Stimulated activated naive CD8-positive, alpha-beta T cell treated with anti-CD3 and anti-CD28 coated beads, Interleukin-15, amount 100 ng/mL, for 72 hours (primary cell): ENCODE results near the gene MAPK8IP3.
A peak's percentile ranks its signal among the peaks of the same experiment; 100 is the strongest.

ENCODE experiments used
- ATAC-seq: fragments of 150-1000 bp; cut with Tn5 transposase; 2 replicates; pipeline ENCODE4 v1.10.0; 2021; ENCODE audit warnings: mild to moderate bottlenecking, moderate library complexity
- DNase-seq, 2 donors: peaks; one replicate each; pipeline ENCODE4 v3.0.0; 2021 to 2022
- H3K27ac Mint-ChIP-seq, 2 donors: one replicate each; pipeline ENCODE4 v1.8.0; 2022; ENCODE audit warnings: mild to moderate bottlenecking in 2 of 2, mixed read lengths in 2 of 2, moderate library complexity in 2 of 2
- H3K27me3 Mint-ChIP-seq: one replicate; pipeline ENCODE4 v1.8.0; 2022; ENCODE audit warnings: mixed read lengths
- H3K4me1 Mint-ChIP-seq: one replicate; pipeline ENCODE4 v1.8.0; 2022; ENCODE audit warnings: mild to moderate bottlenecking, mixed read lengths
- H3K4me3 Mint-ChIP-seq, 2 donors: one replicate each; pipeline ENCODE4 v1.8.0; 2022; ENCODE audit warnings: mild to moderate bottlenecking in 2 of 2, mixed read lengths in 2 of 2, moderate library complexity in 1 of 2
- H3K9me3 Mint-ChIP-seq, 2 donors: one replicate each; pipeline ENCODE4 v1.8.0; 2022; ENCODE audit warnings: mixed read lengths in 2 of 2

The MAPK8IP3 gene

DNA sequence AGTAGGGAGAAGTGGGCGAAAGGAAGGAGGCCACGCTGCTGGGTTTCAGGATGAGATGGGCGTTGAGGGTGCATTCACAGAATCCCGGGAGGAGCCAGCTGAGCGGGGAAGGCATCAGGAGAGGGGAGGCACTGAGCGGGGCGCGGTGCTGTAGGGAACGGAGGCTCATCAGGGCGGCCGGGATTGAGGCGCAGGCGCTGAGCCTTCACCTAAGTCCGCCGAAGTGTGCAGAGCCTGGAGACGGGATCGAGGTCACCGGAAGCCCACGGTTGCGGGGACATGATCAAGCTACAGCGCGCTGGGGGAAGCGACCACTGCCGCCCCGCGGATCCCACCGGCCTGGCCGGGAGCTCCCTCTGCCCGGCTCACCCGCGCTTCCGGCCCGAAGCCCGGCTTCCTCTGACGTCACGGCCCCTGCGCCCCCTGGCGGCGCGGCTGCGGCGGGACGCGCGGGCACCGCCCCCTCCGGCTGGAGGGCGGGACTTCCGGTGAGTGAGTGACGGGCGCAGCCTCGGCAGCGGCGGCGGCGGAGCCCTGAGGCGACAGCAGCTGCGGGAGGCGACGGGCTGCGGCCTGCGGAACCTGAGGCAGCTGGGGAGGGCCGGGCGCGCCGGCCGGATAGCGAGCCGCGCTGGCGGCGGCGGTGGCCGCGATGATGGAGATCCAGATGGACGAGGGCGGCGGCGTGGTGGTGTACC lies at the start of gene MAPK8IP3:
Gene MAPK8IP3 (plus strand): TSS at position 508 of the 698 bp plus-strand sequence. CDS start 145 bp downstream, at position 653.
- peak; percentile 95 to 99 for DNase-seq
- H3K4me3 Mint-ChIP-seq, result peak within 1 kb of the TSS; percentile 99 to 100
- H3K9me3 Mint-ChIP-seq, result no peaks in the 10 kb centered on the region
- H3K27ac Mint-ChIP-seq, result peak within 1 kb of the TSS; percentile 99
- peak; percentile 90 for ATAC-seq
- H3K4me1 Mint-ChIP-seq, result peaks cover 37% of the 10 kb centered on the region
- no peaks in the 10 kb centered on the region for H3K27me3 Mint-ChIP-seq

GRCh38 chr16:1656808-1657617 lies 49.0 kb upstream of the MAPK8IP3 start:
- Mint-ChIP-seq H3K4me1 (no peaks in the 10 kb centered on the region), H3K4me3 (no peak overlapping the region), H3K9me3 (no peaks in the 10 kb centered on the region), H3K27me3 (no peaks in the 10 kb centered on the region), H3K27ac (peak overlapping the region in 1 of 2 donors; percentile 19)
- DNase-seq (no peak), ATAC-seq (no peak)

DNA sequence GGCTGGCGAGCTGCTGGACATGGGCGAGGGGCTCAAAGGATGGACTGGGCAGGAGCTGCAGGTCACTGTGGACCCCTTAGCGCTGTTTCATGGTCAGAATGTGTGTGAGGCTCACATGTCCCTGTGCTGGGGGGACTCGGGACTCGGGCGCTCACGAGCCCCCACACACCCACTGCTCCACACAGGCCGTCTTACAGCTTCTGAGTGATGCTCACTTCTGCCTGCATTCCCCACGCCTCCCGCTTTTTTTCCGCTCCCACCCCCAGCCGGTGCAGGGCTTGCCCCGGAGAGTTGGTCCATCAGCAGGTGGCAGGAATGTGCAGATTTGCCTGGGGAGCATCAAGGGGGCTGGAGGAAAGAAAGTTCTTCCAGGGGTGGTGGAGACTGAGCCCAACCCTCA lies 48.2 kb upstream of the MAPK8IP3 start:
- DNase-seq, result no peak
- H3K4me1 Mint-ChIP-seq, result no peaks in the 10 kb centered on the region
- H3K9me3 Mint-ChIP-seq, result no peaks in the 10 kb centered on the region
- no peak overlapping the region for H3K27ac Mint-ChIP-seq
- ATAC-seq, result no peak
- no peak overlapping the region for H3K4me3 Mint-ChIP-seq
- H3K27me3 Mint-ChIP-seq, result no peaks in the 10 kb centered on the region

GRCh38 chr16:1659031-1659430 lies 47.0 kb upstream of the MAPK8IP3 start:
- no peak for ATAC-seq
- Mint-ChIP-seq H3K4me3 (no peak overlapping the region), H3K27me3 (no peaks in the 10 kb centered on the region), H3K9me3 (no peaks in the 10 kb centered on the region), H3K4me1 (no peaks in the 10 kb centered on the region), H3K27ac (no peak overlapping the region)
- DNase-seq, result no peak

GRCh38 chr16:1661826-1662225 lies 44.2 kb upstream of the MAPK8IP3 start:
- Mint-ChIP-seq H3K9me3 (no peaks in the 10 kb centered on the region), H3K27me3 (no peaks in the 10 kb centered on the region), H3K4me1 (no peaks in the 10 kb centered on the region), H3K27ac (no peak overlapping the region), H3K4me3 (no peak overlapping the region)
- DNase-seq (no peak), ATAC-seq (no peak)

DNA sequence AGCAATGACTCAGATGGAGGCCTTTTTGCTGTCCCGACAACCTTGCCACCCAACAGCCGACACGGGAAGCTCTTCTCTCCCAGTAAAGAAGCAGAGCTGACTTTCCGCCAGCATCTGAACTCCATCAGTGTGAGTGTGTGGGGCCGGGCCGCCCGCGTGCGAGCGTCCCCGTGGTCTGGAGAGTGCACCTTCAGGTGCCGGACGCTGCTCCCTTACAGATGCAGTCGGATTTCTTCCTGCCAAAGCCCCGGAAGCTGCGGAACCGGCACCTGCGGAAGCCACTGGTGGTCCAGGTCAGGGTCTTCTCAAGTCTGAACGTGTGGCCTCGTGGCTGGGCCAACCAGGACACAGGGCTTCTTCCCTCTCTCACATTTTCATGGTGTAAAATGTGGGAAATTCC lies 43.5 kb upstream of the MAPK8IP3 start:
- Mint-ChIP-seq H3K9me3 (no peaks in the 10 kb centered on the region), H3K4me3 (no peak overlapping the region), H3K4me1 (no peaks in the 10 kb centered on the region), H3K27ac (peak overlapping the region in 1 of 2 donors; percentile 78), H3K27me3 (no peaks in the 10 kb centered on the region)
- ATAC-seq, result no peak
- no peak for DNase-seq

DNA sequence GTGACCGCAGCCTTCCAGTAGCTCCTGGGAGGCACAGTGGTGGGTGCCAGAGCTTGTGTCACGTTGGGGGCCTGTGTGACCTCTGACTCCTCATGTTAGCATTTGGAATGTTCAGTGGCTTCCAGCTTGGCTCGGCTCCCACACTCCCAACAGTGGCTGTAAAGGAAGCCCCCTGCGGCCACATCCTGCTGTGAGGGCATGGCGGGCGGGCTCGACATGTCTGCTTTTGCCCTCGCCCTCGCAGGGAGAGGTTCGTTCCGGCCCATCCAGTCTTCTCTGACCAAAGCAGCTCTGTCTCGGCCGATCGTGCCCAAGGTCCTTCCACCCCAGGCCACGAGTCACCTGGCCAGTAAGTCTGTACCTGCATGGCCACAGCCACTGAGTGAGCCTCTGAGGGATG lies 40.2 kb upstream of the MAPK8IP3 start:
- Mint-ChIP-seq H3K27ac (no peak overlapping the region), H3K4me1 (no peaks in the 10 kb centered on the region), H3K4me3 (no peak overlapping the region), H3K27me3 (no peaks in the 10 kb centered on the region), H3K9me3 (no peaks in the 10 kb centered on the region)
- ATAC-seq (no peak), DNase-seq (no peak)

- no peak for DNase-seq
- Mint-ChIP-seq H3K4me3 (no peak overlapping the region), H3K27ac (peak overlapping the region in 1 of 2 donors; percentile 65), H3K27me3 (no peaks in the 10 kb centered on the region), H3K4me1 (no peaks in the 10 kb centered on the region), H3K9me3 (no peaks in the 10 kb centered on the region)
- ATAC-seq, result no peak
These were observed 39.7 kb upstream of the MAPK8IP3 start for GRCh38 chr16:1666316-1666715.

- no peak overlapping the region for H3K27ac Mint-ChIP-seq
- no peak for ATAC-seq
- no peaks in the 10 kb centered on the region for H3K9me3 Mint-ChIP-seq
- DNase-seq, result no peak
- no peaks in the 10 kb centered on the region for H3K4me1 Mint-ChIP-seq
- no peaks in the 10 kb centered on the region for H3K27me3 Mint-ChIP-seq
- no peak overlapping the region for H3K4me3 Mint-ChIP-seq
These were observed 38.7 kb upstream of the MAPK8IP3 start for GRCh38 chr16:1667271-1667670.

DNA sequence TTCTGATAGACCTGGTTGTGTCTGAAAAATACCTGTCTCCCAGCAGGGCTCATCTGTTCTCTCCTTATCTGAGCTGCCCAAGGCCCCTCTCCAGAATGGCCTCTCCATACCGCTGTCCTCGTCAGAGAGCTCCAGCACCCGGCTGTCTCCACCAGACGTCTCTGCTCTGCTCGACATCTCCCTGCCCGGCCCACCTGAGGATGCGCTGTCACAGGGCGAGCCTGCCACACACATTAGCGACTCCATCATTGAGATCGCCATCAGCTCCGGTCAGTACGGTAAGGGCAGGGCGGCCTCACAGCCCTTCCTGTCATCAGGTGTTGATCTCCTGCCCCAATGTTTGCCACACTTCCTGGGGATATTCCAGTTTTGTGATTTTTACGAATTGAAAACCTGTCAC lies 38.1 kb upstream of the MAPK8IP3 start:
- DNase-seq, result no peak
- no peak for ATAC-seq
- H3K4me1 Mint-ChIP-seq, result no peaks in the 10 kb centered on the region
- no peaks in the 10 kb centered on the region for H3K27me3 Mint-ChIP-seq
- no peak overlapping the region for H3K4me3 Mint-ChIP-seq
- peak overlapping the region in 1 of 2 donors; percentile 89 for H3K27ac Mint-ChIP-seq
- H3K9me3 Mint-ChIP-seq, result no peaks in the 10 kb centered on the region

GRCh38 chr16:1668612-1669319 lies 37.2 kb upstream of the MAPK8IP3 start:
- Mint-ChIP-seq H3K4me1 (no peaks in the 10 kb centered on the region), H3K9me3 (no peaks in the 10 kb centered on the region), H3K27ac (no peak overlapping the region), H3K4me3 (no peak overlapping the region), H3K27me3 (no peaks in the 10 kb centered on the region)
- DNase-seq (no peak), ATAC-seq (no peak)

DNA sequence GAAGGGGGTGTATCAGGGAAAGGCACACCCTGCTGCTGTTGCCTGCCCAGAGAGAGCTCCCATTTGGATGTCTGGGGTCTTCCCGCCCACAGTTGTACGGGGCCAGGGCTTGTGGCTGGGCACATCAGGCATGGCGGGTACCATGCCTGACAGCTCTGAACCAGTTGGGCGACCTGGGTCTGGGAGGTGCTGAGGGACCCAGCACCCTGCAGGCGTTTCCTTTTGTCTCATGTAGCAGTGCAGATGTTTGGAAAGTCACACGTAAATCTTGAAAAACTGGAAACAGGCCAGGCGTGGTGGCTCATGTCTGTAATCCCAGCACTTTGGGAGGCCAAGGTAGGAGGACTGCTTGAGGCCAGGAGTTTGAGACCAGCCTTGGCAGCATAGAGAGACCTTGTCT lies 36.3 kb upstream of the MAPK8IP3 start:
- Mint-ChIP-seq H3K4me3 (no peak overlapping the region), H3K4me1 (no peaks in the 10 kb centered on the region), H3K27ac (peak overlapping the region in 1 of 2 donors; percentile 14), H3K9me3 (no peaks in the 10 kb centered on the region), H3K27me3 (no peaks in the 10 kb centered on the region)
- DNase-seq (no peak), ATAC-seq (no peak)

GRCh38 chr16:1670371-1670770 lies 35.6 kb upstream of the MAPK8IP3 start:
- Mint-ChIP-seq H3K4me1 (no peaks in the 10 kb centered on the region), H3K27me3 (no peaks in the 10 kb centered on the region), H3K27ac (no peak overlapping the region), H3K4me3 (no peak overlapping the region), H3K9me3 (no peaks in the 10 kb centered on the region)
- DNase-seq (no peak), ATAC-seq (no peak)

GRCh38 chr16:1670866-1671265 lies 35.1 kb upstream of the MAPK8IP3 start:
- Mint-ChIP-seq H3K27me3 (no peaks in the 10 kb centered on the region), H3K9me3 (no peaks in the 10 kb centered on the region), H3K4me3 (no peak overlapping the region), H3K4me1 (no peaks in the 10 kb centered on the region), H3K27ac (peak overlapping the region in 1 of 2 donors; percentile 43)
- DNase-seq, result no peak
- no peak for ATAC-seq

- H3K9me3 Mint-ChIP-seq, result no peaks in the 10 kb centered on the region
- peaks cover 13% of the 10 kb centered on the region for H3K4me1 Mint-ChIP-seq
- no peaks in the 10 kb centered on the region for H3K27me3 Mint-ChIP-seq
- ATAC-seq (no peak), DNase-seq (no peak)
- no peak overlapping the region for H3K4me3 Mint-ChIP-seq
- H3K27ac Mint-ChIP-seq, result no peak overlapping the region
These were observed 32.4 kb upstream of the MAPK8IP3 start for GRCh38 chr16:1673424-1674151.
